SK-N-MC (cell line): ENCODE results near the gene LY6G6C.

Source experiments
- EZH2 ChIP-seq: fragments of 200-600 bp; sonication (generic); IDR thresholded peaks from one replicate; pipeline ENCODE4 v1.6.1; 2017; ENCODE audit warnings: antibody characterized with exemption
- POLR2AphosphoS5 ChIP-seq: IDR thresholded peaks from 2 replicates; pipeline ENCODE4 v1.6.1; 2012; ENCODE audit warnings: mild to moderate bottlenecking, low read depth, low read length, borderline replicate concordance

DNA sequence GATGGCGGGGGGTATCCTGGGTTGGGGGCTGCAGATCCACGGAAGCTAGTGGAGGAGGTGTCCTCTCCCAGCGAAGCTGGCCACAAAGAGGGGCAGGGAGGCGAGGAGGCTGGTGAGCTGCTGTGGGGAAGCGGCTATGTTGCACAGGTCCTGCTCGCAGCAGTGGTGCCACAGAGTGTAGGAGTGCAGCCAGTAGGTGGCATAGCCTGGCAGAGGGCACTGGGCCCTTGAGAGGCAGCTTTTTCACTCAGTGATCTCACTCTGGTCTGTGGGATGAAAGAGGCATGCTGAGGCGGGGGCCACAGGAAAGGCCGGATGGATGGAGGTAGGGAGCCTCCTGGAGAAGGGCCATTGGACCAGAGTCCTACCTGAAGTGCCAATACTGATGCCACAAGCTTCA is 9.2 kb downstream of the LY6G6C start:
- TF ChIP-seq EZH2 (no peak), POLR2AphosphoS5 (no peak)
